HepG2 (cell line): Measurements from ENCODE around the gene PANK3. TPM values are rescaled to one million over a fixed set of nuclear protein-coding genes. Genes with fewer than 3 reads are reported as not detected.

Source experiments
- ATF1 ChIP-seq: IDR thresholded peaks from 2 replicates; pipeline ENCODE4 v1.6.1; 2016; ENCODE audit warnings: mild to moderate bottlenecking, control low read depth
- CCDC6 ChIP-seq: sonication (generic); formaldehyde crosslinking; IDR thresholded peaks from 2 replicates; pipeline ENCODE4 v1.8.1; 2022; ENCODE audit warnings: mild to moderate bottlenecking, missing genetic modification reagents, moderate library complexity
- CHD4 ChIP-seq: fragments of 200-600 bp; sonication (generic); IDR thresholded peaks from 2 replicates; pipeline ENCODE4 v1.7.0; 2017; ENCODE audit warnings: mild to moderate bottlenecking, low read length, borderline replicate concordance
- PAWR ChIP-seq: sonication (generic); formaldehyde crosslinking; IDR thresholded peaks from 2 replicates; pipeline ENCODE4 v1.4.0; 2020; ENCODE audit warnings: missing genetic modification reagents, mild to moderate bottlenecking, borderline replicate concordance
- PBX3 ChIP-seq: sonication (generic); formaldehyde crosslinking; IDR thresholded peaks from 2 replicates; pipeline ENCODE4 v1.8.1; 2023; ENCODE audit warnings: missing genetic modification reagents, inconsistent platforms, borderline replicate concordance
- POLR2AphosphoS2 ChIP-seq: IDR thresholded peaks from 2 replicates; pipeline ENCODE4 v1.6.1; 2011; ENCODE audit warnings: low read depth, low read length, improper control_type of control experiment
- RAD51 ChIP-seq: fragments of 450-650 bp; IDR thresholded peaks from 2 replicates; pipeline ENCODE4 v1.6.1; 2016; ENCODE audit warnings: borderline replicate concordance
- SRSF1 ChIP-seq: fragments of 200-400 bp; formaldehyde crosslinking; optimal IDR thresholded peaks from 2 replicates; pipeline ENCODE3; 2017; ENCODE audit warnings: mild to moderate bottlenecking, low read depth, low read length, moderate library complexity
- STAG1 ChIP-seq: sonication (generic); formaldehyde crosslinking; IDR thresholded peaks from 2 replicates; pipeline ENCODE4 v1.4.0; 2020; ENCODE audit warnings: missing genetic modification reagents
- TP53 ChIP-seq: sonication (generic); formaldehyde crosslinking; conservative IDR thresholded peaks from 2 replicates; pipeline ENCODE4 v1.4.0; 2020; ENCODE audit warnings: missing genetic modification reagents
- ZFP41 ChIP-seq: sonication (generic); formaldehyde crosslinking; IDR thresholded peaks from 2 replicates; pipeline ENCODE4 v1.4.0; 2020; ENCODE audit warnings: mild to moderate bottlenecking, missing genetic modification reagents, borderline replicate concordance
- ZNF326 ChIP-seq: sonication (generic); formaldehyde crosslinking; IDR thresholded peaks from 2 replicates; pipeline ENCODE4 v1.4.0; 2020; ENCODE audit warnings: missing genetic modification reagents, borderline replicate concordance
- ZNF414 ChIP-seq: sonication (generic); formaldehyde crosslinking; IDR thresholded peaks from 2 replicates; pipeline ENCODE4 v1.5.0; 2020; ENCODE audit warnings: missing genetic modification reagents
- ZNF577 ChIP-seq: sonication (generic); formaldehyde crosslinking; IDR thresholded peaks from 2 replicates; pipeline ENCODE4 v1.4.0; 2020; ENCODE audit warnings: mild to moderate bottlenecking, low read depth, missing genetic modification reagents, borderline replicate concordance
- ZNF619 ChIP-seq: sonication (generic); formaldehyde crosslinking; IDR thresholded peaks from 2 replicates; pipeline ENCODE4 v1.4.0; 2020; ENCODE audit warnings: mild to moderate bottlenecking, missing genetic modification reagents
- ZSCAN25 ChIP-seq: sonication (generic); formaldehyde crosslinking; IDR thresholded peaks from 2 replicates; pipeline ENCODE4 v1.8.0; 2022; ENCODE audit warnings: mild to moderate bottlenecking, missing genetic modification reagents
- polyA plus RNA-seq, 8 experiments: library from polyadenylated mRNA; depleted of rRNA in 3 of 8; stranded (reverse) in 7 of 8; unstranded in 1 of 8; fragments of >200 nt; fragmentation: Illumina TruSeq in 4 of 8; extraction: Trizol in 4 of 8; gene quantifications; 2 replicates each; pipeline versions ENCODE4 v1.2.1 to v1.2.3, GENCODE V29; 2011 to 2016; ENCODE audit warnings: low read depth in 4 of 8, missing spikeins in 1 of 8, mixed read lengths in 1 of 8; ENCODE audit not compliant: insufficient read depth in 1 of 8
- total RNA-seq, 5 experiments: library from RNA; depleted of rRNA; stranded (reverse); fragments of >200 nt; fragmentation: Illumina TruSeq; extraction: Trizol; gene quantifications; 2 replicates each; pipeline ENCODE4 v1.2.3, GENCODE V29; 2016; ENCODE audit warnings: low read depth in 1 of 5
- TF ChIP-seq, protein P1 (sequence below): IDR thresholded peaks from 2 replicates; pipeline ENCODE4 v1.6.1; 2016; ENCODE audit warnings: low read depth, control low read depth

The PANK3 gene
- total and polyA plus RNA-seq, 2 of the 13 experiments (the other 11 are each of a cell fraction or from before 2014, with no cell fraction given) = 26.9 to 69.5 TPM

DNA sequence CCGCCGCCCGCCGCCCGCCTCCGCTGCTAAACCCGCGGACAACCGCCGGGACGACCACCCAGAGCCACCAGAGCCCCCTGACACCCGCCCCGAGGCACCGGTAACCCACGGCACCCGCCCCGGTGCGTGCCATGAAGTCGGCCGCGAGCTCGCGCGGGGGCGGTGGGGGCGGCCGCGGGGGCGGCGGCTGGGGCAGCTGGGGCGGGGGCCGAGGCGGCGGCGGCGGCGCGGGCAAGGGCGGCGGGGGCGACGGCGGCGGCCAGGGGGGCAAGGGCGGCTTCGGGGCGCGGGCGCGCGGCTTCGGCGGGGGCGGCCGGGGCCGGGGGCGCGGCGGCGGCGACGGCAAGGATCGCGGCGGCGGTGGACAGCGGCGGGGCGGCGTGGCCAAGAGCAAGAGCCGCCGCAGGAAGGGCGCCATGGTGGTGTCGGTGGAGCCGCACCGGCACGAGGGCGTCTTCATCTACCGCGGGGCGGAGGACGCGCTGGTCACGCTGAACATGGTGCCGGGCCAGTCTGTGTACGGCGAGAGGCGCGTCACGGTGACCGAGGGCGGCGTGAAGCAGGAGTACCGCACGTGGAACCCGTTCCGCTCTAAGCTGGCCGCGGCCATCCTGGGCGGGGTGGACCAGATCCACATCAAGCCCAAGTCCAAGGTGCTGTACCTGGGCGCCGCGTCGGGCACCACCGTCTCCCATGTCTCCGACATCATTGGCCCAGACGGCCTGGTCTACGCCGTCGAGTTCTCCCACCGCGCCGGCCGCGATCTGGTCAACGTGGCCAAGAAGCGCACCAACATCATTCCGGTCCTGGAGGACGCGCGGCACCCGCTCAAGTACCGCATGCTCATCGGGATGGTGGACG, 49.6 kb downstream of the PANK3 start (continued):
- TF ChIP-seq CHD4 (no peak), ZNF577 (no peak), RAD51 (no peak), ZNF414 (CRISPR knock-in tag) (no peak), ZNF619 (no peak), POLR2AphosphoS2 (no peak), ZSCAN25 (no peak), PBX3 (CRISPR knock-in tag) (no peak), CCDC6 (CRISPR knock-in tag) (no peak), SRSF1 (no peak), ZNF326 (no peak), STAG1 (CRISPR knock-in tag) (no peak), TP53 (CRISPR knock-in tag) (no peak), ATF1 (no peak), ZFP41 (no peak), PAWR (no peak)
- TF ChIP-seq, protein P1, sequence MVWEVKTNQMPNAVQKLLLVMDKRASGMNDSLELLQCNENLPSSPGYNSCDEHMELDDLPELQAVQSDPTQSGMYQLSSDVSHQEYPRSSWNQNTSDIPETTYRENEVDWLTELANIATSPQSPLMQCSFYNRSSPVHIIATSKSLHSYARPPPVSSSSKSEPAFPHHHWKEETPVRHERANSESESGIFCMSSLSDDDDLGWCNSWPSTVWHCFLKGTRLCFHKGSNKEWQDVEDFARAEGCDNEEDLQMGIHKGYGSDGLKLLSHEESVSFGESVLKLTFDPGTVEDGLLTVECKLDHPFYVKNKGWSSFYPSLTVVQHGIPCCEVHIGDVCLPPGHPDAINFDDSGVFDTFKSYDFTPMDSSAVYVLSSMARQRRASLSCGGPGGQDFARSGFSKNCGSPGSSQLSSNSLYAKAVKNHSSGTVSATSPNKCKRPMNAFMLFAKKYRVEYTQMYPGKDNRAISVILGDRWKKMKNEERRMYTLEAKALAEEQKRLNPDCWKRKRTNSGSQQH = no peak
